Measurements from ENCODE around the gene TSPAN18. TPM values are rescaled to one million over a fixed set of nuclear protein-coding genes. Genes with fewer than 3 reads are reported as not detected.
A peak's percentile ranks its signal among the peaks of the same experiment; 100 is the strongest.

TSPAN18 gene
- total RNA-seq, 4 donors from 2014 or later: 2.2 to 18.1 (median 3.4) TPM

GRCh38 chr11:44763121-44763820 lies 36.5 kb downstream of the TSPAN18 start:
- DNase-seq (ENCODE audit: low spot score) (no peak), ATAC-seq (ENCODE audit: low FRiP score) (no peak)
- TF ChIP-seq CTCF (IDR thresholded peaks at IDR 0.05): no peak

- no peak for DNase-seq (ENCODE audit: low spot score)
- TF ChIP-seq CTCF (IDR thresholded peaks at IDR 0.05): no peak
- ATAC-seq (ENCODE audit: low FRiP score): no peak
Measured at GRCh38 chr11:44764583-44764982, 37.8 kb downstream of the TSPAN18 start.

GRCh38 chr11:44765026-44765595 lies 38.3 kb downstream of the TSPAN18 start:
- DNase-seq (ENCODE audit: low spot score): no peak
- TF ChIP-seq CTCF (IDR thresholded peaks at IDR 0.05): no peak
- no peak for ATAC-seq (ENCODE audit: low FRiP score)

- ATAC-seq (ENCODE audit: low FRiP score) (no peak), DNase-seq (ENCODE audit: low spot score) (no peak)
Measured at GRCh38 chr11:44765676-44766075, 38.9 kb downstream of the TSPAN18 start.

GRCh38 chr11:44766112-44766971 lies 39.6 kb downstream of the TSPAN18 start:
- DNase-seq (ENCODE audit: low spot score): no peak
- no peak for TF ChIP-seq CTCF (IDR thresholded peaks at IDR 0.05)
- ATAC-seq (ENCODE audit: low FRiP score): peak; percentile 80

More at GRCh38 chr11:44765676-44766075, 38.9 kb downstream of the TSPAN18 start:
- TF ChIP-seq CTCF (IDR thresholded peaks at IDR 0.05): no peak

GRCh38 chr11:44766972-44767278 lies 40.2 kb downstream of the TSPAN18 start:
- no peak for DNase-seq (ENCODE audit: low spot score)
- ATAC-seq (ENCODE audit: low FRiP score): no peak
- no peak for TF ChIP-seq CTCF (IDR thresholded peaks at IDR 0.05)

All from omental fat pad (tissue), 4 donors.